Raji (cell line): ENCODE data around the gene ATP8A2.

Source experiments
- POLR2A ChIP-seq: IDR thresholded peaks from 2 replicates; pipeline ENCODE4 v1.6.1; 2011; ENCODE audit warnings: low read depth, low read length, control low read depth; ENCODE audit not compliant: insufficient read depth

ATP8A2 gene

GRCh38 chr13:25762795-25763377 lies 391.1 kb downstream of the ATP8A2 start:
- TF ChIP-seq POLR2A, result no peak

GRCh38 chr13:25764378-25764777 lies 392.6 kb downstream of the ATP8A2 start:
- TF ChIP-seq POLR2A, result no peak

GRCh38 chr13:25765266-25765665 lies 393.5 kb downstream of the ATP8A2 start:
- TF ChIP-seq POLR2A, result no peak

GRCh38 chr13:25766576-25766975 lies 394.8 kb downstream of the ATP8A2 start:
- TF ChIP-seq POLR2A, result no peak

GRCh38 chr13:25766991-25767390 lies 395.2 kb downstream of the ATP8A2 start:
- TF ChIP-seq POLR2A, result no peak

- TF ChIP-seq POLR2A, result no peak
These were observed 396.6 kb downstream of the ATP8A2 start for GRCh38 chr13:25768376-25768775.

GRCh38 chr13:25768838-25769237 lies 397.1 kb downstream of the ATP8A2 start:
- TF ChIP-seq POLR2A, result no peak

- no peak for TF ChIP-seq POLR2A
These were observed 398.8 kb downstream of the ATP8A2 start for GRCh38 chr13:25770601-25771000.

GRCh38 chr13:25771202-25771601 lies 399.4 kb downstream of the ATP8A2 start:
- no peak for TF ChIP-seq POLR2A

GRCh38 chr13:25771641-25772478 lies 400.1 kb downstream of the ATP8A2 start:
- no peak for TF ChIP-seq POLR2A

GRCh38 chr13:25775275-25775674 lies 403.5 kb downstream of the ATP8A2 start:
- TF ChIP-seq POLR2A, result no peak

GRCh38 chr13:25775986-25776385 lies 404.2 kb downstream of the ATP8A2 start:
- no peak for TF ChIP-seq POLR2A

GRCh38 chr13:25776722-25777121 lies 404.9 kb downstream of the ATP8A2 start:
- TF ChIP-seq POLR2A, result no peak

- no peak for TF ChIP-seq POLR2A
These were observed 405.7 kb downstream of the ATP8A2 start for GRCh38 chr13:25777509-25777908.

GRCh38 chr13:25778365-25778764 lies 406.6 kb downstream of the ATP8A2 start:
- no peak for TF ChIP-seq POLR2A

- TF ChIP-seq POLR2A, result no peak
These were observed 407.1 kb downstream of the ATP8A2 start for GRCh38 chr13:25778808-25779305.
